PFSK-1 (cell line): Measurements from ENCODE around the gene DGCR2.

ENCODE experiments used
- POLR2AphosphoS5 ChIP-seq: IDR thresholded peaks from 2 replicates; pipeline ENCODE4 v1.6.1; 2012; ENCODE audit warnings: low read depth, mild to moderate bottlenecking, control low read depth, low read length, moderate library complexity
- SIN3A ChIP-seq: IDR thresholded peaks from 2 replicates; pipeline ENCODE4 v1.6.1; 2012; ENCODE audit warnings: mild to moderate bottlenecking, low read length, moderate library complexity, borderline replicate concordance; ENCODE audit not compliant: insufficient read depth

GRCh38 chr22:19149991-19150390 is 27.8 kb upstream of the DGCR2 start, which contains the start of gene GSC2:
- no peak for TF ChIP-seq SIN3A
- no peak for TF ChIP-seq POLR2AphosphoS5
